OCI-LY1 (cell line): ENCODE data around the gene CDH4.

Experiments used
- CTCF ChIP-seq: fragments of 200-600 bp; sonication (generic), shearing (Covaris generic); IDR thresholded peaks from 2 replicates; pipeline ENCODE4 v1.5.1; 2017; ENCODE audit warnings: mild to moderate bottlenecking, antibody characterized with exemption, low read length, moderate library complexity, mixed read lengths
- EZH2 ChIP-seq: fragments of 200-600 bp; sonication (generic), shearing (Covaris generic); IDR thresholded peaks from 2 replicates; pipeline ENCODE4 v1.8.0; 2017; ENCODE audit warnings: borderline replicate concordance, mixed run types, mild to moderate bottlenecking, antibody characterized with exemption, low read length, moderate library complexity, mixed read lengths

- TF ChIP-seq CTCF, result no peak
- TF ChIP-seq EZH2, result no peak
Measured at GRCh38 chr20:61210862-61211261, 41.2 kb upstream of the CDH4 start.
